ENCODE data around the gene FOXA1. TPM values are rescaled to one million over a fixed set of nuclear protein-coding genes. Genes with fewer than 3 reads are reported as not detected.

The FOXA1 gene
- total RNA-seq, 1 donor from 2014 or later, result 9.1 TPM

GRCh38 chr14:37593511-37594237 is 1.4 kb downstream of the FOXA1 start:
- TF ChIP-seq CTCF (conservative IDR thresholded peaks at IDR 0.05; ENCODE audit: low read depth, low read length), result no peak
- peak overlapping the region; percentile 47 for H3K4me3 ChIP-seq (ENCODE audit: low read depth, low read length)
- DNase-seq (ENCODE audit: low read depth), result no peak

- DNase-seq (ENCODE audit: low read depth), result no peak
- H3K4me3 ChIP-seq (ENCODE audit: low read depth, low read length), result no peak overlapping the region
- TF ChIP-seq CTCF (conservative IDR thresholded peaks at IDR 0.05; ENCODE audit: low read depth, low read length), result no peak
Observed at GRCh38 chr14:37592482-37593408, 2.3 kb downstream of the FOXA1 start.

- TF ChIP-seq CTCF (conservative IDR thresholded peaks at IDR 0.05; ENCODE audit: low read depth, low read length), result no peak
- no peak for DNase-seq (ENCODE audit: low read depth)
- H3K4me3 ChIP-seq (ENCODE audit: low read depth, low read length), result no peak overlapping the region
Observed at GRCh38 chr14:37591941-37592481, 3.0 kb downstream of the FOXA1 start.

- TF ChIP-seq CTCF (conservative IDR thresholded peaks at IDR 0.05; ENCODE audit: low read depth, low read length), result no peak
- no peak for DNase-seq (ENCODE audit: low read depth)
- H3K4me3 ChIP-seq (ENCODE audit: low read depth, low read length), result no peak overlapping the region
Observed at GRCh38 chr14:37591311-37591940, 3.6 kb downstream of the FOXA1 start.

- TF ChIP-seq CTCF (conservative IDR thresholded peaks at IDR 0.05; ENCODE audit: low read depth, low read length), result no peak
- no peak overlapping the region for H3K4me3 ChIP-seq (ENCODE audit: low read depth, low read length)
- no peak for DNase-seq (ENCODE audit: low read depth)
Observed at GRCh38 chr14:37590428-37591139, 4.5 kb downstream of the FOXA1 start.

- DNase-seq (ENCODE audit: low read depth), result no peak
Observed at GRCh38 chr14:37589715-37590427, 5.2 kb downstream of the FOXA1 start.

More at GRCh38 chr14:37589715-37590427, 5.2 kb downstream of the FOXA1 start:
- H3K4me3 ChIP-seq (ENCODE audit: low read depth, low read length), result no peak overlapping the region
- no peak for TF ChIP-seq CTCF (conservative IDR thresholded peaks at IDR 0.05; ENCODE audit: low read depth, low read length)

Measured in epithelial cell of proximal tubule (primary cell).